GM12891 (cell line): ENCODE measurements around the gene NFATC1.

Source experiments
- DNase-seq: peaks from one replicate; pipeline ENCODE4 v3.0.0; 2011; ENCODE audit warnings: low spot score; ENCODE audit not compliant: insufficient read length
- FAIRE-seq: peaks from 2 replicates; lab custom pipeline; 2011; peaks lifted over from hg19 to GRCh38; lab: Jason Lieb, UNC
- PAX5 ChIP-seq: IDR thresholded peaks from 2 replicates; pipeline ENCODE4 v1.6.1; 2011; ENCODE audit warnings: low read length, moderate library complexity, mild to moderate bottlenecking; ENCODE audit not compliant: insufficient read depth, severe bottlenecking
- POLR2A ChIP-seq: IDR thresholded peaks from 2 replicates; pipeline ENCODE4 v1.6.1; 2011; ENCODE audit warnings: low read depth, low read length, control low read depth
- POLR2AphosphoS5 ChIP-seq: IDR thresholded peaks from 2 replicates; pipeline ENCODE4 v1.6.1; 2011; ENCODE audit warnings: low read depth, low read length, control low read depth
- POU2F2 ChIP-seq: IDR thresholded peaks from 2 replicates; pipeline ENCODE4 v1.6.1; 2011; ENCODE audit warnings: low read depth, mild to moderate bottlenecking, control low read depth, low read length, moderate library complexity
- SPI1 ChIP-seq: IDR thresholded peaks from 2 replicates; pipeline ENCODE4 v1.6.1; 2011; ENCODE audit warnings: low read depth, low read length, control low read depth
- TAF1 ChIP-seq: IDR thresholded peaks from 2 replicates; pipeline ENCODE4 v1.6.1; 2011; ENCODE audit warnings: low read depth, low read length, control low read depth

Gene NFATC1

DNA sequence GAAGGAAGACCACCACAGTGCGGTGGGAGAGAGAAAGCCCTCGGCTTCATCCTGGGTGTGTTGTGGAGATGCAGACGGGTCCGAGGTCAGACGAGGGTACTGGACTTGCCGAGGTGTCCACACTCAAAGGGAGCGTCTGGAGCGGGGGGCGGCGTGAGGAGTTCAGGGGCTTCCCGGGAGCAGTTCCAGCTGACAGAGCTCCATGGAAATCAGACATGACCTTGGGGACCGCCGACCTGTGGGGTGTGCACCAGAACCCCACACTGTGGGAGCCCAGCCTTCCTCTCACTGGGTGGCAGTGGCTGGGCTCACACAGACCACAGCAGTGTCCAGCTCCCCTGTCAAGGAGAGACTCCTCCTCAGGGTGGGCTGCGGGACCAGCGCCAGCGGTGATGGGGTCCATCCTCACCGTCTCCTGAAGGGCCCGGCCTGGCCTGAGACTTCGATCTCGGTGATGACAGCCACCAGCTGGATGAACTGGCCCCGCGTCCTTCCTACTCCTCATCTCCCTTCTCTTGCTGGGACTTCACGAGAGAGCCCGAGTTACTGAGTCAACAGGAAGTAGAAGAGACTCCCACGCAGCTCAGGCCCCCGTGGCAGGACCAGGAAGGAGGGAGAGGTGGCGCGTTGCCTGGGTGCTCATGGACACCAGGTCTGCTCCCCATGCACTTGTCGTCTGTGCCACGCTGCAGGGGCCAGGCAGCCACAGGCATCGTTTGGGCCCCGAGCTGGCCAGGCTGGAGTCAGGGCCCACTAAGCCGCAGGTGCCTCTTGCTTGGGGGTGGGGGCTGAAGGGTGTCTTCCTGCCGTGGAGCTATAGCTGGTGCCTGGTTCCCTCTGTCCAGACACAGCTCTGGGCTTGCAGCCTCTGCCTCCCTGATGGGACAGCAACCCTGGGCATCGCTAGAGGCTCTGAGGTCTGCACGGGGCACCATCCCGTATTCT, 182.0 kb downstream of the NFATC1 start:
- FAIRE-seq (no peak), DNase-seq (no peak)
- TF ChIP-seq PAX5: no peak
- TF ChIP-seq TAF1: no peak
- TF ChIP-seq SPI1: no peak
- no peak for TF ChIP-seq POLR2AphosphoS5
- no peak for TF ChIP-seq POLR2A
- TF ChIP-seq POU2F2: no peak

DNA sequence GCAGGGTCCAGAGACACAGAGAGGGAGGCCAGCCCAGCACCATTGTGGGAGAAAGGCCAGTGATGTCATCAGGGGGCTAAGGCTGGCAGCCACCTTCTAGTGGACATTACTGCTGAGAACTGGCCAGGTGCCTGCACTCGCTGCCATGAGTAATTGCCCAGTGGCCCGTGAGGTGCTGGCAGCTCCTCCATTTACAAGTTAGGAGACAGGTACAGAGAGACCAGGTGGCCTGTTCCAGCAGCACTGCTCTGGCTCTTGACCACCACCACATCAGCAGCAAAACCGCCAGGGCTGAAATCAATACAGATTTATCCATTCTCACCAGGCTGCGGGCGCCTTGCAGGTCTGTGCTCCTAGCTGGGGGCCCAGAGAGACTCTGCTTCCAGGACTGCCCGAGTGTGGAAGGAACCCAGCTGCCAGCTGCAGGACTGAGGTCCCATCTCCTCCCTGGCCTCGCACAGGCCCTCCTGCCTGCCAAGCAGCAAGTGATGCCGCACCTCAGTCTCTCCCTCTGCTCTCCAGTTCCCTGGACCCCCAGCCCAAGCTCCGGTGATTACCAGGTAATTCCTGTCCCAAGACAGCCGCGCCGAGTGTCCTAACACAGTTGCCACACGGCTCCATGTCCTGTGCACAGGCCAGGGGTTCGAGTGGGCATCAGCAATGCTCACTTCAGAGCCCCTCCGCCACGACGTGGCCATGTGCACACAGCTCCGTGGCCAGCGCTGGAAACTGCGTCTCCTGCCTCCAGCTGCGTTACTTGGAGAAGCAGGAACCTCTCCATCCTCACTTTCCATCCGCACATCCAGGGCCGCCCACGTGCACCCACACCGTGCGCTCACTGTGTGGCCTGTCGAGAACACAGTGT, 182.9 kb downstream of the NFATC1 start:
- no peak for FAIRE-seq
- TF ChIP-seq SPI1: no peak
- TF ChIP-seq TAF1: no peak
- no peak for TF ChIP-seq POLR2AphosphoS5
- TF ChIP-seq POU2F2: no peak
- TF ChIP-seq POLR2A: no peak
- TF ChIP-seq PAX5: no peak
- no peak for DNase-seq
